Suppressor macrophage treated with lipopolysaccharide for 4 hours (primary cell): ENCODE measurements around the gene TMEM213.

Experiments
- DNase-seq: peaks from one replicate; pipeline ENCODE4 v3.0.0-alpha.2; 2020

The TMEM213 gene

GRCh38 chr7:138878856-138879255 is 81.1 kb downstream of the TMEM213 start:
- no peak for DNase-seq

GRCh38 chr7:138879356-138879755 is 81.6 kb downstream of the TMEM213 start:
- DNase-seq = no peak

DNA sequence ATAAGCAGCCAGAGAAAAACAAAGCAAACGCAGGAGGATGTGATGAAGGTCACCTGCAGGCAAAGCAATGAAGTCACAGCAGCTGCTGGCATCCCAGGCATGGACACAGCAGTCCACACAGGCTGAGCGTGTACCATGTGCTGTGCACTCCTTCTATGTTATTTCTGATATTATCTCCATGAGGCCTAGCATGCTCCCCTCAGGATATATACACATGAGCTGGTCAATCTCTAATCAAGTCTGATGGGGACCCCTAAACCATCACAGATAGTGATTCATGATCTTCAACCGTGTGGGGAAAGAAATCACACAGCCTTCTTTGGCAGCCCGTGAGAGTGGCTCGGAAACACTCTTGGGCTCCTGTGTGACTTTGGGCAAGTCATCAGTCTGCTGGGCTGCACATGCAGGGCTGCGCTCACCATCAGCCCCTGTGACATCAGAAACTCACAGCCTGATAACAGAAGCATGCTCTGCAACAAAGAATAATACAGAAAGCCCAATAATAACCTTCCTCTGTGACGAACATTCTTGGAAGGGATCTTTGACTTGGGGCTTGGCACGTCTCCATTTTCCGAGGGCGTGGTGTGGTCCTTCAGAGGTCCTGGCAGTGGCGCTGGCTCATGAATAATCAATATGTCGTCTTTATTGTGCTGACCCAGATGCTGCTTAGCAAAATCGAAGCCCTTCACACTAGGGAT is 83.2 kb downstream of the TMEM213 start:
- DNase-seq = no peak

DNA sequence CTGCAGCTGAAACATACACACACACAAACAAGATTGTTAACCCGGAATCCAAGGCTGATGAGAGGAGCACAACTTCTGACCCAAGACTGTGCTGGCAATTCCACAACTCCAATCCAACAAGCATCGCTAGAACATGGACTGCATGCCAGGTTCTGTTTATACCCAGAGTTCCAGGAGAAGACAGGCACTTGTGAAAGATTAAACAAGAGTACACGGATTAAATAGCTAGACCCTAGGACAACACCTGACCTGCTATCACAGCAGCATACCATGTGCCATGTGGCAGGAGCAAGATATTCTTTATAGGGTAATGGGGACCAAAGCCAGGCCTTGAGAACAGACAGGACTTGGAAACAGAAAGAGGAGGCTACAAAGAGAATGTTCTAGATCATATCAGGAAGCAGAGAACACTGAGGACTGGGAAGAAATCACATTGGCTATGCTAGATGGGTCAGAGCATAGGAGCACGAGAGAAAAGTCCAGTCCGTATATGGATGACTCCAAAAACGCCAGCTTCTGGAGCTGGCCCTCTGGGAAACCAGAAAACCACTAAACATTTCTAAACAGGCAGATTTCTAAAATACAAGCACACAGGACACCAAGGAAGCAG is 83.9 kb downstream of the TMEM213 start:
- DNase-seq = no peak

- no peak for DNase-seq
These were observed 84.5 kb downstream of the TMEM213 start for GRCh38 chr7:138882249-138882648.

DNA sequence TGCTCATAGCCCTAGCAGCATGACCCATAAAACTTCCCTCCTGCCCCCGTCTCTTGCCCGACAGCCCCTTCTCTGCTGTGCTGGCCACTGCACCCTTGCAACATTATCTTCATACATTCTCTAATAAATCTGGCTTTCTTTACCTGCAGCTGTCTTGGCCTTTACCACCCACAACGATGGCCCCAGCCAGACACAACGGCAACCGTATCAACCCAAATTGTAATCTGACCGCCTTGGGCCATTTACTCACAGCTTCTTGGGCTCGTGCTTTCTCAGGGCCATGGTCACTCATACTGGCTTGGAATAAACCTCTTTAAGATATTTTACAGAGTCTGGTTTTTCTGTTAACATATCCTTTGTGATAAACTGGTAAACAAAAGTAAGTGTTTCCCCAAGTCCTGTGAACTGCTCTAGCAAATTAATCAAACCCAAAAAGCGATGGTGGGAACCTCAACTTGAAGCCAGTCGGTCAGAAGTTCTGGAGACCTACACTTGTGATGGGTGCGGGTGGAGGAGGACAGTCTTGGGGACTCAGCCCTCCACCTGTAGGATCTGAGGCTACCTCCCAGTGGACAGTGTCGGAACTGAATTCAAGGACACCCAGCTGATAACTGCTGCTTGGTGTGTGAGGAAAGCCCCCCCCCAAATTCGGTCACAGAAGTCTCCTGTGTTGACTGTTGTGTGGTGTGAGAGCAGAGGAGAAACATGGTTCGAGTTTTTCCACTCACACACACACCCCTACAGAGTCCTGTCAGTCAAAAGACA is 87.8 kb downstream of the TMEM213 start:
- DNase-seq = no peak

GRCh38 chr7:138886501-138886917 is 88.7 kb downstream of the TMEM213 start:
- DNase-seq = peak; percentile 87

DNA sequence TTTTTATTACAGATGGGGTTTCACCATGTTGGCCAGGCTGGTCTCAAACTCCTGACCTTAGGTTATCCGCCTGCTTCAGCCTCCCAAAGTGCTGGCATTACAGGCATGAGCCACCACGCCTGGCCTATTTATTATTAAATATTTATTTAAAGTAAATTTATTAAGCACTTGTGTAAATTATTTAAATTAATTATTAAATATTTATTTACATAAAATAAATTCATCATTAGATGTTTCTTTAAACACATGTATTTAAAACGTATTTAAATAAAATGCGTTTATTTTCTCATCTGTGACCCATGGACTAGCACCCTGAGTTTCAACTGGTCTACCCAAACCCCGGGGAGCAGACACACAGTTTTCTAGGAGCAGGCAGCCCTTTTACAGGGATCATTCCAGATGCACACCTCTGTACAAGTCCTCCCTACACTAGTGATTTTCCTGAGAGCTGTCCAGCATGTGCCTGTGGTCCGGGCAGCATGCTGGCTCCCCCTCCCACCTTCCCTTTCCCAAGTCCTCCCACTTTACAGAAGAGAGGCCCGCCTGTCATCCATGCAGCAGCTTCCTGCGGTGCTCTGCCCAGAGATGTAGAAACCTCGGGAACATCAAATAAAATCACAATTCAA is 89.4 kb downstream of the TMEM213 start:
- DNase-seq = no peak
